H1 (cell line): ENCODE results near the gene NOTCH2.

Source experiments
- BCL11A ChIP-seq, 2 experiments: IDR thresholded peaks; one replicate each; pipeline ENCODE4 v1.6.1; 2011; ENCODE audit warnings: low read depth in 2 of 2, low read length in 2 of 2, mild to moderate bottlenecking in 2 of 2
- CBX5 ChIP-seq: fragments of 300-800, 300-1000 bp; sonication (generic); IDR thresholded peaks from 2 replicates; pipeline ENCODE4 v1.7.1; 2016; ENCODE audit warnings: antibody characterized with exemption, low read length, low read depth
- CEBPB ChIP-seq: IDR thresholded peaks from 2 replicates; pipeline ENCODE4 v1.6.1; 2012; ENCODE audit warnings: low read depth, low read length
- CTCF ChIP-seq, 3 experiments: IDR thresholded peaks; 1 replicate in 2 of 3; 2 replicates in 1 of 3; pipeline versions ENCODE4 v1.5.1 to v1.6.1; 2011; ENCODE audit warnings: low read length in 3 of 3, mild to moderate bottlenecking in 3 of 3, inconsistent platforms in 2 of 3, low read depth in 1 of 3, moderate library complexity in 1 of 3; ENCODE audit not compliant: insufficient read depth in 1 of 3; ENCODE audit errors: control extremely low read depth in 1 of 3
- E2F6 ChIP-seq: IDR thresholded peaks from 2 replicates; pipeline ENCODE4 v1.6.1; 2012; ENCODE audit warnings: inconsistent platforms
- EP300 ChIP-seq, 2 experiments: IDR thresholded peaks; 1 replicate in 1 of 2; 2 replicates in 1 of 2; pipeline ENCODE4 v1.6.1; 2011 to 2012; ENCODE audit warnings: low read depth in 2 of 2, low read length in 2 of 2, mild to moderate bottlenecking in 2 of 2, borderline replicate concordance in 1 of 2, inconsistent platforms in 1 of 2, moderate library complexity in 1 of 2
- EZH2 ChIP-seq: fragments of 200-600 bp; sonication (generic); IDR thresholded peaks from 2 replicates; pipeline ENCODE4 v1.7.1; 2012; ENCODE audit warnings: low read depth, mild to moderate bottlenecking, moderate library complexity, low read length, inconsistent platforms; ENCODE audit not compliant: severe bottlenecking
- MAFK ChIP-seq: IDR thresholded peaks from 2 replicates; pipeline ENCODE4 v1.6.1; 2012; ENCODE audit warnings: low read depth, mild to moderate bottlenecking, improper control_type of control experiment, low read length
- RBBP5 ChIP-seq: IDR thresholded peaks from 2 replicates; pipeline ENCODE4 v1.7.1; 2012; ENCODE audit warnings: low read depth, mild to moderate bottlenecking, inconsistent platforms, low read length, moderate library complexity, borderline replicate concordance
- SIN3A ChIP-seq, 2 experiments: IDR thresholded peaks in 1 of 2; conservative IDR thresholded peaks in 1 of 2; 2 replicates each; pipeline ENCODE4 v1.6.1; 2011 to 2012; ENCODE audit warnings: low read length in 2 of 2, improper control_type of control experiment in 1 of 2, low read depth in 1 of 2, mild to moderate bottlenecking in 1 of 2
- TEAD4 ChIP-seq: IDR thresholded peaks from 2 replicates; pipeline ENCODE4 v1.6.1; 2012; ENCODE audit warnings: low read depth, low read length, inconsistent platforms, mixed read lengths
- YY1 ChIP-seq: IDR thresholded peaks from 2 replicates; pipeline ENCODE4 v1.6.1; 2011; ENCODE audit warnings: low read depth, mild to moderate bottlenecking, low read length
- ZNF274 ChIP-seq: IDR thresholded peaks from 2 replicates; pipeline ENCODE4 v1.7.0; 2012; ENCODE audit warnings: low read length, borderline replicate concordance; ENCODE audit errors: extremely low read depth
- TF ChIP-seq, protein P1 (sequence below): IDR thresholded peaks from 2 replicates; pipeline ENCODE4 v1.6.1; 2012; ENCODE audit warnings: inconsistent platforms

GRCh38 chr1:119906927-119907652, 162.4 kb downstream of the NOTCH2 start:
- TF ChIP-seq CTCF (IDR thresholded peaks at IDR 0.05; ENCODE audit: control extremely low read depth in 1 of 3, insufficient read depth in 1 of 3, low read depth in 1 of 3, low read length in 3 of 3) (no peak), BCL11A (IDR thresholded peaks at IDR 0.05; ENCODE audit: low read depth in 2 of 2, low read length in 2 of 2) (no peak), RBBP5 (no peak), YY1 (no peak), ZNF274 (no peak), CEBPB (no peak), SIN3A (conservative IDR thresholded peaks at IDR 0.05 in 1 of 2, IDR thresholded peaks at IDR 0.05 in 1 of 2; ENCODE audit: low read depth in 1 of 2, low read length in 2 of 2) (no peak), EP300 (IDR thresholded peaks at IDR 0.05; ENCODE audit: borderline replicate concordance in 1 of 2, low read depth in 2 of 2, low read length in 2 of 2) (no peak), TEAD4 (no peak), E2F6 (no peak), EZH2 (no peak), CBX5 (no peak), MAFK (no peak)
- TF ChIP-seq, protein P1, sequence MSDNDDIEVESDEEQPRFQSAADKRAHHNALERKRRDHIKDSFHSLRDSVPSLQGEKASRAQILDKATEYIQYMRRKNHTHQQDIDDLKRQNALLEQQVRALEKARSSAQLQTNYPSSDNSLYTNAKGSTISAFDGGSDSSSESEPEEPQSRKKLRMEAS = no peak
